Common myeloid progenitor, CD34-positive (primary cell): ENCODE data around the gene CDK7. TPM values are rescaled to one million over a fixed set of nuclear protein-coding genes. Genes with fewer than 3 reads are reported as not detected.
A peak's percentile ranks its signal among the peaks of the same experiment; 100 is the strongest.

ENCODE experiments used
- CTCF ChIA-PET: fragments of 350-600 bp; sonication (Branson Sonifier 250); formaldehyde crosslinking; loops from one replicate; lab custom pipeline; 2021; ENCODE audit warnings: antibody characterized with exemption; lab: Charles Lee
- POLR2A ChIA-PET: fragments of 350-600 bp; sonication (Branson Sonifier 250); formaldehyde crosslinking; loops from one replicate; lab custom pipeline; 2021; ENCODE audit warnings: antibody characterized with exemption; lab: Charles Lee
- DNase-seq, 3 donors: peaks; one replicate each; pipeline versions ENCODE4 v3.0.0 to v3.0.0-alpha.2; 2013
- H3K27ac ChIP-seq, 2 experiments: 1 replicate in 1 of 2; 2 replicates in 1 of 2; pipeline ENCODE4 v1.7.0; 2013; ENCODE audit warnings: inconsistent platforms in 2 of 2, low read length in 2 of 2, mild to moderate bottlenecking in 2 of 2, low read depth in 1 of 2, moderate library complexity in 1 of 2; ENCODE audit not compliant: severe bottlenecking in 2 of 2, insufficient read depth in 1 of 2, poor library complexity in 1 of 2
- H3K27me3 ChIP-seq, 5 experiments: replicated peaks in 2 of 5; 1 replicate in 3 of 5; 2 replicates in 2 of 5; pipeline versions ENCODE4 v1.6.1 to v1.7.0; 2013; ENCODE audit warnings: low read length in 4 of 5, mild to moderate bottlenecking in 2 of 5, moderate library complexity in 2 of 5, inconsistent platforms in 1 of 5; ENCODE audit not compliant: insufficient read depth in 5 of 5, control insufficient read depth in 4 of 5
- H3K36me3 ChIP-seq, 4 experiments: 1 replicate in 2 of 4; 2 replicates in 2 of 4; pipeline versions ENCODE4 v1.6.1 to v1.7.0; 2013; ENCODE audit warnings: low read length in 3 of 4, control low read depth in 1 of 4, mild to moderate bottlenecking in 1 of 4; ENCODE audit not compliant: control insufficient read depth in 4 of 4, insufficient read depth in 4 of 4
- H3K4me1 ChIP-seq, 4 experiments: 1 replicate in 3 of 4; 2 replicates in 1 of 4; pipeline versions ENCODE4 v1.6.1 to v1.7.1; 2013; ENCODE audit warnings: low read length in 3 of 4, mild to moderate bottlenecking in 3 of 4, control low read depth in 1 of 4, inconsistent platforms in 1 of 4, moderate library complexity in 1 of 4; ENCODE audit not compliant: control insufficient read depth in 4 of 4, insufficient read depth in 4 of 4; ENCODE audit errors: control extremely low read depth in 1 of 4
- H3K4me3 ChIP-seq, 7 experiments: 1 replicate in 4 of 7; 2 replicates in 3 of 7; pipeline versions ENCODE4 v1.5.1 to v1.7.0; 2013; ENCODE audit warnings: mild to moderate bottlenecking in 7 of 7, low read length in 6 of 7, moderate library complexity in 6 of 7, inconsistent platforms in 2 of 7, low read depth in 2 of 7, control low read depth in 1 of 7; ENCODE audit not compliant: insufficient read depth in 4 of 7, control insufficient read depth in 1 of 7; ENCODE audit errors: extremely low read depth in 1 of 7
- H3K9me3 ChIP-seq, 5 experiments: 1 replicate in 4 of 5; 2 replicates in 1 of 5; pipeline versions ENCODE4 v1.6.1 to v1.7.1; 2013; ENCODE audit warnings: low read length in 4 of 5, mild to moderate bottlenecking in 2 of 5, inconsistent platforms in 1 of 5, low read depth in 1 of 5, moderate library complexity in 1 of 5; ENCODE audit not compliant: control insufficient read depth in 4 of 5, insufficient read depth in 2 of 5; ENCODE audit errors: control extremely low read depth in 1 of 5
- WGBS: methylation state at CpG from one replicate; pipeline ENCODE4 v1.1.5; 2013; ENCODE audit not compliant: insufficient coverage; 5-methylcytosine and 5-hydroxymethylcytosine counted together
- polyA plus RNA-seq: library from polyadenylated mRNA; unstranded; fragments of 120-200 nt; gene quantifications from one replicate; pipeline ENCODE4 v1.2.1, GENCODE V29; 2013

Gene CDK7
- 26.2 TPM for polyA plus RNA-seq

- Histone ChIP-seq H3K4me3 (peak within 1 kb of the TSS; percentile 73 to 99 (median 98)), H3K36me3 (peaks cover 7 to 24% (median 14%) of the 10 kb centered on the region in 4 experiments), H3K9me3 (no peaks in the 10 kb centered on the region), H3K27me3 (no peaks in the 10 kb centered on the region), H3K4me1 (peaks cover 8 to 15% (median 10%) of the 10 kb centered on the region in 4 experiments), H3K27ac (peak within 1 kb of the TSS; percentile 81 to 90)
- peak; percentile 86 to 97 (median 95) for DNase-seq
- POLR2A ChIA-PET, result no interaction called here
- WGBS, result under 1% methylated on average over 42 of the region's 49 CpGs
- CTCF ChIA-PET, result interaction anchor here (0.5 to 1.7 kb wide), 5 partner anchors 22 to 141 kb away, joined by 3 to 9 read pairs (median 3); partner anchors contain the start of gene SLC30A5
These were observed at the start of gene CDK7 for GRCh38 chr5:69234457-69235268. TSS of gene CDK7 (plus strand) at chr5:69234886. CDS start at chr5:69234976, 90 bp downstream.

DNA sequence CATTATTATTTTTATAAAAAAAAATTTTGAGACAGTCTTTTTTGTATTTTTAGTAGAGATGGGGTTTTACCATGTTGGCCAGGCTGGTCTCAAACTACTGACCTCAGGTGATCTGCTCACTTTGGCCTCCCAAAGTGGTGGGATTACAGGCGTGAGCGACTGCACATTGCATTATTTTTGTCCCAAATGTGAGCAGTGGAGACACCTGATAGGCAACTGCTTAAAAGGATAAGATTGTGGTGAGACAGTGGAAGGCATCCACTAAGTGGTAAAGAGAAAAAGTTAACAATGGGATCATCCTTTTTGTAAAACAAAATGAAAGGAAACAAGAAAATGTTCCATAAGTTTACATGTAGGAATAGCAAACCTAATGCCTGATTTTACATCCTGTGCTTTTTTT is 47.3 kb upstream of the CDK7 start:
- H3K27me3 ChIP-seq, result no peaks in the 10 kb centered on the region
- peaks cover 0 to 8% (median 1%) of the 10 kb centered on the region in 4 experiments for H3K36me3 ChIP-seq
- ChIA-PET CTCF (no interaction called here), POLR2A (no interaction called here)
- no peak overlapping the region for H3K4me3 ChIP-seq
- WGBS, result 83% methylated on average over 2 of the region's 2 CpGs
- no peaks in the 10 kb centered on the region for H3K9me3 ChIP-seq
- no peak overlapping the region for H3K27ac ChIP-seq
- H3K4me1 ChIP-seq, result peaks cover 0 to 16% (median 12%) of the 10 kb centered on the region in 4 experiments
- no peak for DNase-seq

DNA sequence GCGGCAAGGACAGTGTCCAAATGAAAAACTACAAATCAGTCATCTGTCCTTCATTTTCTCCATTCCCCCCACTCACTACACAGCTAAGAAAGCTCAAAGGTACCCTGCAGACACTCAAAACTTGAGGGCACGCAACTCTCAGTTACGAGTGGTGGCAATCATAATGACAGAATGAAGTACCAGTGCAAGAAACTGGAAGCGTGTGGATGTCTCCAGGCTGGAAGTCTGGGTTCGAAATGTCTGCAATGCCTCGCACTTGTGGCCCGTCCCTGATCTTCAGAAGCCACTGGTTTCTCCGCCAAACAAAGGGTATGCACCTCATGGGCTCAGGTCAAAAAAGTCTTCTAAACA is 45.9 kb upstream of the CDK7 start:
- CTCF ChIA-PET, result interaction anchor here (1.0 kb wide), 1 partner anchor 22 kb away, joined by 3 read pairs; the partner anchor contains the start of gene CCNB1
- Histone ChIP-seq H3K36me3 (peaks cover 0 to 13% (median 3%) of the 10 kb centered on the region in 4 experiments), H3K9me3 (no peaks in the 10 kb centered on the region), H3K27ac (peak overlapping the region; percentile 94 to 98), H3K27me3 (no peaks in the 10 kb centered on the region), H3K4me1 (peaks cover 0 to 16% (median 12%) of the 10 kb centered on the region in 4 experiments), H3K4me3 (peak overlapping the region; percentile 71 to 99 (median 89))
- 24% methylated on average over 6 of the region's 8 CpGs for WGBS
- POLR2A ChIA-PET, result no interaction called here
- DNase-seq, result no peak

GRCh38 chr5:69189162-69190086 is 45.3 kb upstream of the CDK7 start, which contains the start of gene CENPH:
TSS of gene CENPH (plus strand) at chr5:69189583. CDS start at chr5:69189635, 52 bp downstream.
- CTCF ChIA-PET, result interaction anchor here (0.7 to 2.1 kb wide), 7 partner anchors 21 to 144 kb away, joined by 3 to 9 read pairs (median 4); partner anchors contain the start of genes CCDC125, CCNB1, CDK7 and SLC30A5
- DNase-seq, result peak; percentile 89 to 92 (median 92)

DNA sequence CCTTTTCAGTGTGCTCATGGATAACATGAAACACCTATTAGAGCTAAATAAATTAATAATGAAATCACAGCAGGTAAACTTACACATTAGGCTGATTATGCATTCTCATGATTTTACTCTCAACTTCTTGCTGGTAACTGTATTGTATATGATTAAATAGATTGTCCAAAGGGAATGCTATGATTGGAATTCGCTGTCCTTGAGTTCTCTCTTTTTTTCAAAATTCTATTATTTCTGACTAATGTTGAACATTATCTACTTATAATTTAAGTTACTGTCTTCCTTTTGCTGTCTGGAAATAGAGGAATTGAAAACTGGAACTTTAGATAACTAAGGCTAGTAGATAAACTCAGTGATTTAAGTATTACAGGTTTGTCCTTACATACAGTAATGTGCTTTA is 32.2 kb upstream of the CDK7 start:
- Histone ChIP-seq H3K4me3 (no peak overlapping the region), H3K27ac (no peak overlapping the region), H3K4me1 (no peaks in the 10 kb centered on the region), H3K27me3 (no peaks in the 10 kb centered on the region), H3K9me3 (no peaks in the 10 kb centered on the region), H3K36me3 (peaks cover 6 to 21% (median 10%) of the 10 kb centered on the region in 4 experiments)
- DNase-seq, result no peak
- no CpG with 5 or more reads among the region's 1 CpG for WGBS
- ChIA-PET CTCF (interaction anchor here (1.0 kb wide), 1 partner anchor 30 kb away, joined by 3 read pairs; no protein-coding TSS in a partner anchor), POLR2A (no interaction called here)

More at GRCh38 chr5:69189162-69190086, 45.3 kb upstream of the CDK7 start, which contains the start of gene CENPH:
- POLR2A ChIA-PET, result no interaction called here
- H3K36me3 ChIP-seq, result peaks cover 0 to 19% (median 4%) of the 10 kb centered on the region in 4 experiments
- peak within 1 kb of the TSS; percentile 71 to 99 (median 89) for H3K4me3 ChIP-seq
- WGBS, result 0% methylated on average over 45 of the region's 55 CpGs
- H3K27ac ChIP-seq, result peak within 1 kb of the TSS; percentile 94 to 98
- H3K27me3 ChIP-seq, result no peaks in the 10 kb centered on the region
- no peaks in the 10 kb centered on the region for H3K9me3 ChIP-seq
- H3K4me1 ChIP-seq, result peaks cover 0 to 16% (median 12%) of the 10 kb centered on the region in 4 experiments

DNA sequence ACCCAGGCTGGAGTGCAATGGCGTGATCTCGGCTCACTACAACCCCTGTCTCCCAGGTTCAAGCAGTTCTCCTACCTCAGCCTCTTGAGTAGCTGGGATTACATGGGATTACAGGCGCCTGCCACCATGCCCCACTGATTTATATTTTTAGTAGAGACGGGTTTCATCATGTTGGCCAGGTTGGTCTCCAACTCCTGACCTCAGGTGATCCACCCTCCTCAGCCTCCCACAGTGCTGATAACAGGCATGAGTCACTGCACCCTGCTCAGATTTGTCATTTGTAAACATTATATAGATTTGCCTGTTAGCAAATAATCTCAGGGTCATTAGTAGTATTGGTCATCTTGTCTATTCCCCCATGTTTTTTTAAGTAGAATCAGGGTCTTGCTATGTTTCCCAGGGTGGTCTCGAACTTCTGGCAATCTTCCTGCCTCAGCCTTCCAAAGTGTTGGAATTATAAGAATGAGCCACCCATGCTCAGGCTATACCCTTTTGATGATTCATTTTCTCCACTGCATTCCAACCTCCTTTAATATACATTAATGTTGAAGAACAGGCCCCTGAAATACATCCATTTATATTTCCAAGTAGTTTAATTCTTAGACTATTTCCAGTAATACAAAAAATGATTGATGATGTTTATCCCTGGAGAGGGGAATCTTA is 28.0 kb upstream of the CDK7 start:
- H3K4me1 ChIP-seq, result no peaks in the 10 kb centered on the region
- H3K27me3 ChIP-seq, result no peaks in the 10 kb centered on the region
- peaks cover 2 to 17% (median 5%) of the 10 kb centered on the region in 4 experiments for H3K36me3 ChIP-seq
- DNase-seq, result no peak
- CTCF ChIA-PET, result no interaction called here
- POLR2A ChIA-PET, result no interaction called here
- H3K9me3 ChIP-seq, result no peaks in the 10 kb centered on the region
- no peak overlapping the region for H3K27ac ChIP-seq
- 80% methylated on average over 4 of the region's 5 CpGs for WGBS
- no peak overlapping the region for H3K4me3 ChIP-seq
